ENCODE data around the gene CLCN4.

Gene CLCN4

DNA sequence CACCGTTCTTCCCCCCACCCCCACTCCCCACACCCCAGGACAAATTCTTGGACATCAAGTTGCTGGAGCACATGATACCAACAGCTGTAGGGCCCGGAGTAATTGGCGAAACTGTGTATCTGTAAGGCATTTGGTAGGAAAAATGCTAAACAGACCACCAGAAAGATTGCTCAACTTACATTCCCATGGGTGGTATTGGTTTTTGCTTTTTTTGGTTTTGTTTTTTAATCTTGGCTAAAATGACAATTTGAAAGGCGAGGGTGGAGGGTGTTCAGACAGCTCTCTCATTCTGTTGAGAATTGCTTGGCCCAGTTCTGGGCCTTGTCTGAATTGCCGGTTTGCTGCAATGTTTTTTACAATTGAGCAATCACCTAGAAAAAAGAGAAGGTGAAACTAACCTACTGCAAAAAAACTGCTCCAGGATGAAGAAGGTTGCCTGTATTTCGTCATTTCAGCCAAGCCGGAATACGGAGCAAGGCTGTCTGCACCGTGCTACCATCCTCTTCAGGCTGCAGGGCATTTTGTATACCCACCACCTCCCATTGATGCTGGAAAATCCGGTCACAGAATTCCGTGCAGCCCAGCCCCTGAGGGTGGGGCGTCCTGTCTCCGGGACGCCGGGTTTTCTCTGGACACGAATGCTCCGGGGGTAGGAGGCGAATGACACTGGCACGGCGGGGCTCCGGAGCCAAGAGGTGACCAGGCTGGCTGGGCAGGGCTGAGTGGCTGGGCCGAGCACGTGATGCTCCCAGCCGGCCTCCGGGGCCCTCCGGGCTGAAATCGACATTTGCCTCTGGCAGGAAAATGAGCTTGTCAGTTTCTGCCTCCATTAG lies at the start of gene CLCN4:
Gene CLCN4, plus strand, starts transcription at position 777 of the 833 bp plus-strand sequence. CDS start 28,058 bp downstream, outside the sequence.
- H3K27me3 ChIP-seq (replicated peaks; ENCODE audit: control insufficient read depth, insufficient read depth, low read length): peaks cover 12% of the 10 kb centered on the region
- H3K9ac ChIP-seq (ENCODE audit: low read length): peak within 1 kb of the TSS; percentile 73
- DNase-seq (ENCODE audit: low read depth): peak; percentile 42
- H3K36me3 ChIP-seq (ENCODE audit: control insufficient read depth, insufficient read depth, low read length, severe bottlenecking): no peaks in the 10 kb centered on the region
- H3K9me3 ChIP-seq (ENCODE audit: control insufficient read depth, low read length): no peaks in the 10 kb centered on the region
- H3K4me1 ChIP-seq (ENCODE audit: control insufficient read depth, insufficient read depth, low read length): peaks cover 14% of the 10 kb centered on the region
- H3K4me3 ChIP-seq (ENCODE audit: low read length): peak within 1 kb of the TSS; percentile 72

DNA sequence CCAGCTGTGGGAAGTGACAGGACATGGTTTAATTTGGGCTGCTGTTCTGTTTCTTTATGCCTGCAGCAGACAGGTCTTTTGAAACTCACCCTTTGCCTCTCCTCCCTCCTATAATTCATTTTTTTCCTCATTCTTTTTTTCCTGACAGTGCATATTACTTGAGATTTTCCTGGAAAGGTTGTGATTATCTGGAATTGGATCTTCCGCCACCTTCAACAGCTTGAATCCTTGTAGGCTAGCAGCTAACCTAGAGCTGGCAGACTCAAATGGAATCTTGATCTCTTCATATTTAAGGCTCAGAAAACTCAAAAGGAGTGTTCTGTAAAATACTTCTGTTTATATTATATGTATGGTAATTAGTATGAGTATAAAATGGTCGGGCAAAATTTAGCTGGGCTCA lies 49.3 kb upstream of the CLCN4 start:
- Histone ChIP-seq H3K9ac (ENCODE audit: low read length) (no peak overlapping the region), H3K36me3 (ENCODE audit: control insufficient read depth, insufficient read depth, low read length, severe bottlenecking) (no peaks in the 10 kb centered on the region), H3K9me3 (ENCODE audit: control insufficient read depth, low read length) (peaks cover 3% of the 10 kb centered on the region), H3K27me3 (replicated peaks; ENCODE audit: control insufficient read depth, insufficient read depth, low read length) (no peaks in the 10 kb centered on the region), H3K4me1 (ENCODE audit: control insufficient read depth, insufficient read depth, low read length) (no peaks in the 10 kb centered on the region), H3K4me3 (ENCODE audit: low read length) (no peak overlapping the region)
- DNase-seq (ENCODE audit: low read depth): no peak

DNA sequence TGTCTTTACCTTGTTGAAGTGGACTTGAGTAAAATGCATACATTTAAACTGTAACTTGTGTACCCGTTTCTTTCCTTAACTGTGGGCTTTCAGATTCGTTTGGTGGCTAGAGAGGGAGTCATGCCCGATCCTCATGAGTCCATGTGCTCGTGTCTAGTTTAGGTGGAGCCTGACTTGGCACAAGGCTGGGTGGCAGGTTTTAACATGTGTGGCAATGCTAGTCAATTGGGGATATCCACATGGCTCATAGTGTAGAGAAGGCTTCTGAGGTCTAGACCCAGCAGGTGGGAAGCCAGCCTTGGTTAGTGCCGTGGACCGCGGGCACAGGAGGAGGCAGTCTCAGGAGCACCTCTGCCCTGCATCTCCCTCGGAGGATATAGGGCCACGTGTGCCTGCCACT lies 48.5 kb upstream of the CLCN4 start:
- no peaks in the 10 kb centered on the region for H3K36me3 ChIP-seq (ENCODE audit: control insufficient read depth, insufficient read depth, low read length, severe bottlenecking)
- H3K27me3 ChIP-seq (replicated peaks; ENCODE audit: control insufficient read depth, insufficient read depth, low read length): no peaks in the 10 kb centered on the region
- H3K9me3 ChIP-seq (ENCODE audit: control insufficient read depth, low read length): peaks cover 3% of the 10 kb centered on the region
- H3K4me1 ChIP-seq (ENCODE audit: control insufficient read depth, insufficient read depth, low read length): no peaks in the 10 kb centered on the region
- H3K9ac ChIP-seq (ENCODE audit: low read length): no peak overlapping the region
- no peak for DNase-seq (ENCODE audit: low read depth)
- no peak overlapping the region for H3K4me3 ChIP-seq (ENCODE audit: low read length)

DNA sequence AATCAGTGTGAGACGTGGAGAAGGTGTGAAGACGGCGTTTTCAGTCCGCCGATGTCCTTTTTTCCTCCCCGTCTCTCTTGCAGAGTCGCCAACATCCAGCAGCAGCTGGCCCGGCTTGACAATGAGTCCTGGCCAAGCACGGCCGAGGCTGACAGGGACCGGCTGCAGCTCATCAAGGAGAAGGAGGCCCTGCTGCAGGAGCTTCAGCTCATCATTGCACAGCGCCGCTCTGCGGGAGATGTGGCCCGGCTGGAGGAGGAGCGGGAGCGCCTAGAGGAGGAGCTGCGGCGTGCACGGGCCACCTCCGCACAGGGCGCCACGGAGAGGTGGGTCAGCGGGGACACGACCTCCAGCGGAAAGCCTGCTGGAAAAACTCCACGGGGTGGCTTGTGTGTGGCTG lies 47.1 kb upstream of the CLCN4 start:
- H3K27me3 ChIP-seq (replicated peaks; ENCODE audit: control insufficient read depth, insufficient read depth, low read length): no peaks in the 10 kb centered on the region
- H3K9ac ChIP-seq (ENCODE audit: low read length): no peak overlapping the region
- no peak overlapping the region for H3K4me3 ChIP-seq (ENCODE audit: low read length)
- H3K4me1 ChIP-seq (ENCODE audit: control insufficient read depth, insufficient read depth, low read length): no peaks in the 10 kb centered on the region
- no peaks in the 10 kb centered on the region for H3K36me3 ChIP-seq (ENCODE audit: control insufficient read depth, insufficient read depth, low read length, severe bottlenecking)
- DNase-seq (ENCODE audit: low read depth): no peak
- H3K9me3 ChIP-seq (ENCODE audit: control insufficient read depth, low read length): no peaks in the 10 kb centered on the region

DNA sequence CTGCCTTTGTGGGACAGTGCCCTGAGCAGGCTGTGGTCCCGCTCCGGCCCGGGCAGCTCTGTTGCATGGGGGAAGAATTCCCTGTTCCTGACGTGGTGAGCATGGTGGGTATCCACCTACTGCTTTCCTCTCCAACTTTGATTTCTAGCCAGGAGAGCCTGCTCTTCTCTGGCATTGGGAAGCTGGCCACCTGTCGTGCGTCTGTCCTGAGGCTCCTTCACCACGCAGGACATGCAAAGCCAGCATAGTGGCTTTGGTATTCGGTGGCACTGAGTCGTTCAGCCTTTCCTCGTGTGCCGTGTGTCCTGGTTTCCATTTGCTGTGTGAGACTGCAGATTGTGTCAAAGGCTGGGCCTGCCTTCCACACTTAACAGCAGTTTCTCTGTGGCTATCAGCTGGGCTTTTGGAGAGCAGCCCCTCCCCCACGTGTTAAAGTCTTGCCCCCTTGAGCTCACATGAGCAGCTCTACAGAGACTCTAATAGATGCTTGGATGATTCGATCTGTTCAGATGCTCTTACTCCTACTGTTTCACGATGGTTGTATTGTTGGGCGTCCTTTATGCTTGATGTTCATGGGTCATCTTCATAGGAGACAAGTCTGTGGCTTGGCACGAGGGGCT lies 46.3 kb upstream of the CLCN4 start:
- Histone ChIP-seq H3K9ac (ENCODE audit: low read length) (no peak overlapping the region), H3K9me3 (ENCODE audit: control insufficient read depth, low read length) (no peaks in the 10 kb centered on the region), H3K27me3 (replicated peaks; ENCODE audit: control insufficient read depth, insufficient read depth, low read length) (no peaks in the 10 kb centered on the region), H3K4me1 (ENCODE audit: control insufficient read depth, insufficient read depth, low read length) (no peaks in the 10 kb centered on the region), H3K4me3 (ENCODE audit: low read length) (no peak overlapping the region), H3K36me3 (ENCODE audit: control insufficient read depth, insufficient read depth, low read length, severe bottlenecking) (no peaks in the 10 kb centered on the region)
- DNase-seq (ENCODE audit: low read depth): no peak

DNA sequence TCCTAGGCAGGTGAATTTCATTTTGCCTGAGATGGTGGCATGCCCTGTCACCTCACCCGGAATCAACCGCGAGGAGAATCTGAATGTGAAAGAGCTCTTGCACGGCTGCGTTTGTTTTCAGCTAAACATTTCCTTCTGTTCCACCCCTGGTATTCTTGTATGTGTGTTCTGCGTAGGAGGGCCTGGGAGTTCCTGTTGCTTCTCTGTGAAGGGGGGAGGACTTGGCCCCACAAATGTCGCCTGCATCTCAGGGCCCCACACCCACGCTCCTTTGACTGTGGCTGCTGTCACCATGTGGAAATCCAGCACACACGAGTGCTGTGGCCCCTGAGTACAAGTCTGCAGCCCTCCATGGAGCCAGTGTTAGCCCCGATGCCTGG lies 45.8 kb upstream of the CLCN4 start:
- no peaks in the 10 kb centered on the region for H3K9me3 ChIP-seq (ENCODE audit: control insufficient read depth, low read length)
- no peaks in the 10 kb centered on the region for H3K36me3 ChIP-seq (ENCODE audit: control insufficient read depth, insufficient read depth, low read length, severe bottlenecking)
- no peaks in the 10 kb centered on the region for H3K4me1 ChIP-seq (ENCODE audit: control insufficient read depth, insufficient read depth, low read length)
- H3K27me3 ChIP-seq (replicated peaks; ENCODE audit: control insufficient read depth, insufficient read depth, low read length): no peaks in the 10 kb centered on the region
- no peak overlapping the region for H3K9ac ChIP-seq (ENCODE audit: low read length)
- peak; percentile 40 for DNase-seq (ENCODE audit: low read depth)
- no peak overlapping the region for H3K4me3 ChIP-seq (ENCODE audit: low read length)

DNA sequence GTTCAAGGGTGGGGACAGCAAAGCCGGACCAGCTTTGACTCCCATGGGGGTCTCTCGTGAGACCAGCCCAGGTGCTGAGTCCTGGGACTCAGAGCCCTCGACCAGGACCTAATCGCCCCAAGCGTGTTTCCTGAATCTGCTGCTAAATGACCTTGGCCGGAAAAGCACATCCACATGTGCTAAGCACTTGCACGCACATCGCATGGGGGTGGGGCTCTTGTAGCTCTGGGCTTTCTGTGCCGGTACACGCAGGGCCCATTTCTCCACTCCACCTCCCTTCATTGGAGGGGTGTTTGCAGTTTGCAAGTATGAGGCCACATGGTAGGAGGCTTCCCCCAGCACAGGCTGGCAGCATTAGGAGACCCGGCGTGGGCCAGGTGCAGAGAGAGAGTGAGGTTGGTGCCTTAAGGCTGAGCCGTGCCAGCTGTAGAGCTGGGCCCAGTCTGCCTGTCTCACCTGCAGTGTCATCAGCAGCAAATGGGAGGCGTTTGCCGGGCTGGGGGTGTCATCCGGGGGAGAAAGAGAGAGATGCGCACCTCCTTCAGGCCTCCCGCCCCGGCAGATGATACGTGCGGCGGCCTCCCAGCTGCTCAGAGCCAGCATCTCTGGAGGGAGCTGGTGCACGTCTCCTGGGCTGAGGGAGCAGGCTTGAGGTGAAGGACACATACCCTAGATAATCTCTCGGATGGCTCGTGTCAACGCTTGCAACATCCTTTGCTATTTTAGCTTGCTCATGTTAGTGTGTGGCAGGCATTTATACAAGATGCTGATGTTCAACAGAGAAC lies 45.2 kb upstream of the CLCN4 start:
- no peaks in the 10 kb centered on the region for H3K9me3 ChIP-seq (ENCODE audit: control insufficient read depth, low read length)
- no peaks in the 10 kb centered on the region for H3K36me3 ChIP-seq (ENCODE audit: control insufficient read depth, insufficient read depth, low read length, severe bottlenecking)
- no peaks in the 10 kb centered on the region for H3K27me3 ChIP-seq (replicated peaks; ENCODE audit: control insufficient read depth, insufficient read depth, low read length)
- H3K4me1 ChIP-seq (ENCODE audit: control insufficient read depth, insufficient read depth, low read length): no peaks in the 10 kb centered on the region
- H3K4me3 ChIP-seq (ENCODE audit: low read length): no peak overlapping the region
- no peak overlapping the region for H3K9ac ChIP-seq (ENCODE audit: low read length)
- peak; percentile 59 for DNase-seq (ENCODE audit: low read depth)

DNA sequence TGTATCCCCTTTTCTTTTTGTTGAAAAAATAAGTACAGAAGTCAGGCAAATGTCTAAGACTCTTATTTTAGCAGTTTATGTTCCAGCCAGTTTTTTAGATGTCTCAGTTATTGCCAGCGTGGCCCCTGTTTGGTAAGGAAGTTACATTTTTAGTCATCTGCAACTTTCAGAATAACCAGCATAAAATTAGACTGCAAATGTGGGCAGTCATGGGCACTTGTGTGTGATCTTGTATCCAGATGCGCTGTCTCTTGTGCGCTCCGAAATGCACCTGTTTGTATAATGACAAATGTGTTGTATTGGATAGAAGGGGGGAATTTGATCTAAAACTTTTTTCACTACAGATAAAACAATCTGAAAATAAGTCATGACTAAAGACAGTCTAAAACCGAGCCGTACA lies 44.3 kb upstream of the CLCN4 start:
- no peak for DNase-seq (ENCODE audit: low read depth)
- Histone ChIP-seq H3K9me3 (ENCODE audit: control insufficient read depth, low read length) (no peaks in the 10 kb centered on the region), H3K9ac (ENCODE audit: low read length) (no peak overlapping the region)

DNA sequence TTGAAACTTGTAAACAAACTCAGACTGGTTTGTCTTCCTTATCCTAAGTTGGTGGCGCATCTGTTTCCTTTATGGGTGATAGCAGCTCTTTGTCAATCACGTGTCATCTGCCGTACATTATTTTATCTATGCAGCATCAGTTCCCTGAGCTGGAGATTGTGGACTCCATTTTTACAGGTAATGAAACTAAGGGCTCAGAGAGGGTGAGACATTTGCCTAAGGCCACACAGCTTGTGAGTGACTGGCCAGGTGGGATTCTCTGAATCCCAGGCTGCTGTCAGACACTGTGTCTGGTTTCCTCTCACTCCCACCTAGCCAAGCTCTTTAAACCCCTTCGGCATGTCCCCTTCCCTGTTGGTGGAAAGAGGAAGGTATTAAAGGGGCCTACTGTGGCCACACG lies 41.7 kb upstream of the CLCN4 start:
- no peaks in the 10 kb centered on the region for H3K36me3 ChIP-seq (ENCODE audit: control insufficient read depth, insufficient read depth, low read length, severe bottlenecking)

More for the DNA sequence above, 44.3 kb upstream of the CLCN4 start:
- no peaks in the 10 kb centered on the region for H3K4me1 ChIP-seq (ENCODE audit: control insufficient read depth, insufficient read depth, low read length)
- H3K4me3 ChIP-seq (ENCODE audit: low read length): no peak overlapping the region
- H3K27me3 ChIP-seq (replicated peaks; ENCODE audit: control insufficient read depth, insufficient read depth, low read length): no peaks in the 10 kb centered on the region
- H3K36me3 ChIP-seq (ENCODE audit: control insufficient read depth, insufficient read depth, low read length, severe bottlenecking): no peaks in the 10 kb centered on the region

DNA sequence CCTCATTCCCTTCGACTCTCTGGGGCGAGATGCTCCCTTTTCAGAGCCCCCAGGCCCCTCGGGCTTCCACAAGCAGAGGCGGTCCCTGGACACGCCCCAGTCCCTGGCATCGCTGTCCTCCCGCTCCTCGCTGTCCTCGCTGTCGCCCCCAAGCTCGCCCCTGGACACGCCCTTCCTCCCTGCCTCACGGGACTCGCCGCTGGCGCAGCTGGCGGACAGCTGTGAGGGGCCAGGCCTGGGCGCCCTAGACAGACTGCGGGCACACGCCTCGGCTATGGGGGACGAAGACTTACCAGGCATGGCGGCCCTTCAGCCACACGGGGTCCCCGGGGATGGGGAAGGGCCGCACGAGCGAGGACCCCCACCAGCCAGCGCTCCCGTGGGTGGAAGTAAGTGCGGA lies 39.5 kb upstream of the CLCN4 start:
- Histone ChIP-seq H3K9me3 (ENCODE audit: control insufficient read depth, low read length) (no peaks in the 10 kb centered on the region), H3K4me3 (ENCODE audit: low read length) (no peak overlapping the region), H3K4me1 (ENCODE audit: control insufficient read depth, insufficient read depth, low read length) (no peaks in the 10 kb centered on the region), H3K9ac (ENCODE audit: low read length) (no peak overlapping the region), H3K27me3 (replicated peaks; ENCODE audit: control insufficient read depth, insufficient read depth, low read length) (no peaks in the 10 kb centered on the region), H3K36me3 (ENCODE audit: control insufficient read depth, insufficient read depth, low read length, severe bottlenecking) (no peaks in the 10 kb centered on the region)
- DNase-seq (ENCODE audit: low read depth): no peak

More for the DNA sequence above, 41.7 kb upstream of the CLCN4 start:
- Histone ChIP-seq H3K9me3 (ENCODE audit: control insufficient read depth, low read length) (no peaks in the 10 kb centered on the region), H3K4me3 (ENCODE audit: low read length) (no peak overlapping the region), H3K27me3 (replicated peaks; ENCODE audit: control insufficient read depth, insufficient read depth, low read length) (no peaks in the 10 kb centered on the region), H3K4me1 (ENCODE audit: control insufficient read depth, insufficient read depth, low read length) (no peaks in the 10 kb centered on the region), H3K9ac (ENCODE audit: low read length) (no peak overlapping the region)
- DNase-seq (ENCODE audit: low read depth): no peak

DNA sequence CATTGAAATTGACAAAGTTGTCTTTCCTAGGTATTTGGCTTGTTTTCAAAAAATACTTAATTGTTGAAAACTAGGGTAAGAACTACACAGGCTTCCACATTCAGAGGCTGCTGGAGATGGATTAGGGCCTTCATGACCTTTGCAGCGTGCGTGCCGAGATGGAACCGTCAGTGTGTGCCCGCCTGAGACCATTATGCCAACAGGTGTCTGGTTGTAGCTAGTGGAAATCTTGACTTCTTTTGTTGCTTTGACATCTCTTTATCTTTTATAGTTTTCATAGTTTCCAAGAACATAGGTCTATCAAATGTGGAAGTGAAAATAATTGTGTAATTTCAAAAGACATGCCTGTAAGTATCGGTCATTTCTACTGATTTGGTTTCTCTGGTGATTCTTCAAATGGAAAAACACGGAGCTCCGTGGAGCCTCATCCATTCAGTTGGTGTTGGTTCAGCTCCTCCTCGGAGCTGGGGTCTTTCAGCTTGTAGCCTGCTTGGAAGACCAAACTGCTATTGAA lies 38.9 kb upstream of the CLCN4 start:
- no peaks in the 10 kb centered on the region for H3K27me3 ChIP-seq (replicated peaks; ENCODE audit: control insufficient read depth, insufficient read depth, low read length)
- no peaks in the 10 kb centered on the region for H3K4me1 ChIP-seq (ENCODE audit: control insufficient read depth, insufficient read depth, low read length)
- no peaks in the 10 kb centered on the region for H3K36me3 ChIP-seq (ENCODE audit: control insufficient read depth, insufficient read depth, low read length, severe bottlenecking)
- DNase-seq (ENCODE audit: low read depth): no peak
- no peaks in the 10 kb centered on the region for H3K9me3 ChIP-seq (ENCODE audit: control insufficient read depth, low read length)
- H3K4me3 ChIP-seq (ENCODE audit: low read length): no peak overlapping the region
- H3K9ac ChIP-seq (ENCODE audit: low read length): no peak overlapping the region

Data from adipocyte (in vitro differentiated cells).